Kidney glomerular epithelial cell (primary cell): ENCODE measurements around the gene MICU1.
"Not testable (repeated sequence)": the region's sequence is repeated elsewhere in the genome, so short reads cannot be mapped to it uniquely, and the experiment has no call there.

Experiments
- DNase-seq: peaks from one replicate; lab custom pipeline; 2025; lab: John Stamatoyannopoulos, UW

MICU1 gene

DNA sequence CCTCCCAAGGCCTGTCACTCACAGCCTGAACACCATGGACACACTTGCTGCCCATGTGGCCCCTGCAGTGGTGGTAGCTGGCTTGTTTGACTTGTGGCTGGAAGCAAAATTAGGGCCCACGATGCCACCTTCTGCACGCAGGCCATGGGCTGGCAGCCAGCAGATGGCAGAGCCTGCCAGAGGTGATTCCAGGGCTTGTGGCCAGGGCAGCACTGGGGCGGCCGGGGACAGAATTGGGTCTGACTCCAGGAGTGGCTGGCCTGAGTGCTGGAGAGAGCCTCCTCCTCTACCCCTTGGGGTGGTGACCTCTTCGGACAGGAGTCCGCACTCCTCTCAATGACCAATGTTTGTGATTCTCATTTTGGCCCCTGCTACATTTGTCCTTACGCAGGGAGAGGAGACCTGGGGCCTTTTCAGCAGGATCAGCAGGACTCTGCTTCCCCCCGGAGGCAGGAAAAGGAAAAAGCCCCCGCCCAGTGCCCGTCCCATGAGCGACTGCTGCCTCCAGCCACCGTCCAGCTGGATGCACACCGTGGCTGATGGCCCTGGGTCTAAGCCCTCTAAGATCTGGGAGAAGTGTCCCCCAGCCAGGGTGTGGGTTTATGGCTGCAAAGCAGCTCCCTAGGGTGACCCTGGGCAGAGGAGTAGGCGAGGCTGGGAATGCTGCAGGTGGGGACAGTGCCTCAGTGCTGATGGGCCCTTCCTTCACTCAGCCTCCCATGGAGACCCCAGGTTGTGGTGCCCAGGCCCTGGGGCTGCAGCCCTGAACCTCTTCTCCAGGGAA, 297.6 kb downstream of the MICU1 start:
- peak; percentile 45 for DNase-seq

GRCh38 chr10:72326665-72327603, 298.9 kb downstream of the MICU1 start:
- not testable (repeated sequence) for DNase-seq

GRCh38 chr10:72325243-72326175, 300.4 kb downstream of the MICU1 start:
- DNase-seq = not testable (repeated sequence)

GRCh38 chr10:72323771-72324191, 302.1 kb downstream of the MICU1 start:
- no peak for DNase-seq

DNA sequence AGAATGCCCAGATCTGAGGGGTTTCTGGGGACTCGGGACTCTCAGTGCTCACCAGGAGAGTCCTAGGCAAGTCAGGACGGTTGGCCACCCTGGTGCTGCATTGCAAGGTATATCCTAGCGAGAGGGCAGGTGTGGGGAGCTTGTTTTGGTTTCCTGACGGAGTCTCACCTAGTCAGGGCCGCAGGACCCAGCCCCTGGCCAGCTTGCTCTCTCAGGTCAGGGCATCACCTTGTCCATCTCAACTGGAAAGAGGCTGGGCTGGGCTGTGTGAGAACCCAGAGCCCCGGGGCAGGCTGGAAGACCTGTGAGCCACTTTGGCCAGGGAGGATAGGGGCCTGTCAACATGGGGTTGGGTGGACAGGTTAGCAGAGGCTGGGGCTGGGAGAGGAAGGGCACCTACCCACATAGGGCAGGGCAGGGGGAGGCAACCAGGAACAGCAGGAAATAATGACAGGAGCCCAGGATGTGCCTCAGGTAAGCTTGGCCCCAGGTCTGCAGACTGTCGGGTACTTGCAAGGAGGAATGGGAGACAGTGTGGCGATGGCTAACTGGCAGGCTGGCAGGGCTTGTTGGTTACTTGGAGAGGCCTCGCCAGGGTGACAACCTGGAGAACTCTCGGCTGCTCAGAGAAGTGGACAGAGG, 302.6 kb downstream of the MICU1 start:
- no peak for DNase-seq

DNA sequence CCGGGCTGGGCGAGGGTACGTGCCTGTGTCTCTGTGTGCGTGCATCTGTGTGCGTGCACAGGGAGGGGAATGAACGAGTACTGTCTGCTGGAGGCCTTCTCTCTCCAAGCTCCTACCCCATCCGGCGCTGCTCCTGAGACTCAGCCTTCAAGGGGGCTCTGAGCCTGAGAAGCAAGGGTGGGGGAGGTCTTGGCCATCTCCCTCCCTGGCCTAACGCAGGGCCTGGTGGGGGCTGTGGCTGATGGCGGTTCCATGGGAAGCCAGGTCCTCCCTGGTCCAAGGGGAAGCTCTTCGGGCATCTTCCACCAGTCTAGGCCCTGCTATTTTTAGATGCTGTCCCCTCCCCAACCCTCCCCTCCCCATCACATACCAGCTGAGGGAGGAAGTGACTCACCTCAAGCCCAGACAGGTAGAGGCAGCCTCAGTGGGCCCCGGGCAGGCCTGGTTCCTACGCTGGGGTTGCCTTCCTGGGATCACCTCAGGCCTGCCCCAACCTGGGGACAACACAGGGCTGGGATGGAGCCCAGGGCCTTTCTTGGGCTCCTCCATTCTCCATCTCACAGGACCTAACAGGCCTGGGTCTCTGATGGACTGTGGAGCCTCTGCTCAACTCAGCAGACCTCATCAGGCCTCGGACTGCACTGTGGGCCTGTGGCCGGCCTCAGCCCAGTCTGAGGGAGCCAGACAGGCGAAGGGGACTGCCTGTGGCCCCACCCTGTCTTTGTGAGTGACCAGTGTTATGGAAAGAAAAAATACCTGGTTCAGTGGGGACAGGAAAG, 303.4 kb downstream of the MICU1 start:
- DNase-seq = no peak

DNA sequence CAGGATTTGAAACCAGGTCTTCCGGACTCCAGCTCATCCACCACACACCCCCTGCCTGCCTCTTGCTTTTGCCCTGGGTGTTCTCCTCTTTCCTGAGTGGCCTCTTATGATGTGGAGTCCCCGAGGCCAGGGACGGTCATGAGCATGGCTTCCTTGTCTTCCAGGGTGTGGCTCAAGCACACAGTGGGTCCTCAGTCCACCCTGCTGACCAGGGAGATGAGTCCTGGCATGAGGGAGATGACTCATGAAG, 303.9 kb downstream of the MICU1 start:
- DNase-seq = no peak

- no peak for DNase-seq
These were observed 304.4 kb downstream of the MICU1 start for GRCh38 chr10:72321248-72322029.

GRCh38 chr10:72320676-72321247, 305.1 kb downstream of the MICU1 start:
- DNase-seq = peak; percentile 91

DNA sequence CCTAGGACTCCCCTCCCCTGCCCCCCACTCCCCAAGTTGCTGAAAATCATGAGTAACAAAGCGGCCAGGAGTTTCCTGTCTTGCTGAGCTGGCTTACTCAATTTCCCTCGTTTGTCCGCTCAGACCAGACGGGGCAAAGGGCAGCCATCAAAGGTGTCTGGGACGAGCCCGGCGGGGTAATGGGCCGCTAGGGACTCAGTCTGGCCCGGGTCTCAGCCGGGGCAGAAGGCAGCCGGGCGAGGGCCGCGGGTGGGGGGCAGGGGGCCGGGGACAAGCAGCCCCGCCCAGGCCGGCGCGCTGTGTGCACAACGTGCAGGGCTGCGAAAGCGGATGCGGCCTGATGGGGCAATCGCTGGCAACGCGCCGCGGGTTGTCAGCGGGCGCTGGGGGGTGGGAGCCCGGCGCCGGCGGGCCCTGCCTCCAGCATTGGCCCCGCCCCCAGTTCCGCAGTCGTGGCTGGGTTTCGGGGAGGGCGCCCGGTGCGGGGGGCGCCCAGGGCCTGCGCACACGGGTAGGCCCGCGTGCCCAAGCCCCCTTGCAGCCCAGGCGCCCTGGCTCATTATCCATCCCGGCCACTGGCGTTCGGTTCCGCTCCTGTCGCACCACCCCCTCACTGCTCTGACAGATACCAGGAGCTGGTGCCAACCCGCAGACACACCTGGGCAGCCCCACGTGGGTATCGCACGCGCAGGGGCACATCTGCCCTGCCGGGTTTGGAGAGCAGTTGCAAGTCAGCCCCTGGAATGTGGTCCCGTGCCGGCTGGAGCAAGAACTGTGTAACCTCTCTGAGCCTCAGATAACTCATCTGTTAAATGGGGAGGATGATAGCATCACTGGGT, 306.2 kb downstream of the MICU1 start:
- DNase-seq = peak; percentile 51

DNA sequence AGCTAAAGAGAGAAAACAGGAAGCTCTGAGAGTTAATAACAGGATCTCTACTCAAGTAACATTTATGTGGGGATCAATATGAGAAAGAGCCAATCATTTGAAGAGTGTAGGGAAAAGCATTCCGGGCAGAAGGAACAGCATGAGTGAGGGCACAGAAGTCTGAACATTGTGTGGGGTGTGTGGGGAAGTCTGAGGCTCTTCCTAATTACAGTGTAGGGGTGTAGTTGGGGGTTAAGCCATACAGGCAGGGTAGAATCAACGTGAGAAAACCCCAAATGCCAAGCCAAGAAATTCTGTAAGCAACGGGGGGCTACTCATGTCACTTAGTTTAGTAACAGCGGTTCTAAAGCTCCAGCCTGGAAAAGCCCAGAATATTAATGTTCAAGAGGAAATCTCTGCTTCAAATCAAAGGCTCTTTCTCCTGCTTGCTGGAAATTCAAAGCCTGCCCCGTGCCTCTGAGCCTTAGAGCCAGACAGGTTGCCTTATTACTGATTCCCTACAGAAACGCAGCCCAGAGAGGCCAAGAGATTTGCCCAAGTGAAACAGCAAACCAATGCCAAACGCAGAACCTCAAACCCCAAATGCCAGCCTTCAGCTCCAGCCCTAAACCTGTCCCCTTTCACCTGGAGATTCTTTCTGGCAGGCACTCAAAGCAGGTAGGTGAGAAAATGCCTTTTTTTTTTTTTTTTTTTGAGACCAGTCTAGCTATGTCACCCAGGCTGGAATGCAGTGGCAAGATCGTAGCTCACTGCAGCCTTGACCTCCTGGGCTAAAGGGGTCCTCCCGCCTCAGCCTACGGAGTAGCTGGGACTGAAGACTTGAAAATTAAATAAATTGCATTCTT, 307.2 kb downstream of the MICU1 start:
- DNase-seq = no peak
